Effector memory CD4-positive, alpha-beta T cell (primary cell): ENCODE data around the gene FRZB.
"Not testable (repeated sequence)": the region's sequence is repeated elsewhere in the genome, so short reads cannot be mapped to it uniquely, and the experiment has no call there.

Experiments
- DNase-seq, 3 donors: peaks; one replicate each; pipeline ENCODE4 v3.0.0-alpha.2; 2020
- H3K27ac ChIP-seq: 2 replicates; pipeline ENCODE4 v1.7.0; 2013; ENCODE audit warnings: mild to moderate bottlenecking, low read length, moderate library complexity; ENCODE audit not compliant: insufficient read depth, poor library complexity, severe bottlenecking
- H3K27me3 ChIP-seq: replicated peaks from 2 replicates; pipeline ENCODE4 v1.7.0; 2013; ENCODE audit warnings: mild to moderate bottlenecking, low read length; ENCODE audit not compliant: insufficient read depth, control insufficient read depth, poor library complexity, severe bottlenecking
- H3K36me3 ChIP-seq: 2 replicates; pipeline ENCODE4 v1.7.0; 2013; ENCODE audit warnings: mild to moderate bottlenecking, low read length, moderate library complexity; ENCODE audit not compliant: control insufficient read depth, insufficient read depth
- H3K4me1 ChIP-seq: 2 replicates; pipeline ENCODE4 v1.7.0; 2013; ENCODE audit warnings: low read length, mild to moderate bottlenecking; ENCODE audit not compliant: control insufficient read depth, insufficient read depth, poor library complexity, severe bottlenecking
- H3K4me3 ChIP-seq: 2 replicates; pipeline ENCODE4 v1.7.0; 2013; ENCODE audit warnings: low read length, low read depth, mild to moderate bottlenecking; ENCODE audit not compliant: insufficient read depth, poor library complexity, severe bottlenecking
- H3K9me3 ChIP-seq: 2 replicates; pipeline ENCODE4 v1.7.0; 2013; ENCODE audit warnings: mild to moderate bottlenecking, low read length, moderate library complexity; ENCODE audit not compliant: control insufficient read depth

FRZB gene

GRCh38 chr2:182904844-182905243 lies 38.4 kb upstream of the FRZB start:
- Histone ChIP-seq H3K27ac (no peak overlapping the region), H3K36me3 (no peaks in the 10 kb centered on the region), H3K9me3 (no peaks in the 10 kb centered on the region), H3K4me3 (no peak overlapping the region), H3K4me1 (no peaks in the 10 kb centered on the region), H3K27me3 (no peaks in the 10 kb centered on the region)
- DNase-seq, result no peak

GRCh38 chr2:182903566-182903965 lies 37.1 kb upstream of the FRZB start:
- Histone ChIP-seq H3K9me3 (no peaks in the 10 kb centered on the region), H3K4me3 (no peak overlapping the region), H3K27me3 (no peaks in the 10 kb centered on the region), H3K36me3 (no peaks in the 10 kb centered on the region), H3K4me1 (no peaks in the 10 kb centered on the region), H3K27ac (no peak overlapping the region)
- DNase-seq, result no peak

- H3K27me3 ChIP-seq, result no peaks in the 10 kb centered on the region
- H3K36me3 ChIP-seq, result no peaks in the 10 kb centered on the region
- H3K4me3 ChIP-seq, result no peak overlapping the region
- H3K4me1 ChIP-seq, result no peaks in the 10 kb centered on the region
- no peaks in the 10 kb centered on the region for H3K9me3 ChIP-seq
- no peak for DNase-seq
- H3K27ac ChIP-seq, result no peak overlapping the region
Observed at GRCh38 chr2:182901748-182902147, 35.3 kb upstream of the FRZB start.

- no peaks in the 10 kb centered on the region for H3K36me3 ChIP-seq
- H3K9me3 ChIP-seq, result no peaks in the 10 kb centered on the region
- no peaks in the 10 kb centered on the region for H3K27me3 ChIP-seq
- H3K27ac ChIP-seq, result no peak overlapping the region
- no peaks in the 10 kb centered on the region for H3K4me1 ChIP-seq
- no peak overlapping the region for H3K4me3 ChIP-seq
- DNase-seq, result no peak
Observed at GRCh38 chr2:182898718-182899117, 32.3 kb upstream of the FRZB start.

- DNase-seq, result no peak
- no peak overlapping the region for H3K4me3 ChIP-seq
- H3K27me3 ChIP-seq, result no peaks in the 10 kb centered on the region
- no peaks in the 10 kb centered on the region for H3K9me3 ChIP-seq
- no peak overlapping the region for H3K27ac ChIP-seq
- H3K36me3 ChIP-seq, result no peaks in the 10 kb centered on the region
- H3K4me1 ChIP-seq, result no peaks in the 10 kb centered on the region
Observed at GRCh38 chr2:182897137-182897536, 30.7 kb upstream of the FRZB start.

DNA sequence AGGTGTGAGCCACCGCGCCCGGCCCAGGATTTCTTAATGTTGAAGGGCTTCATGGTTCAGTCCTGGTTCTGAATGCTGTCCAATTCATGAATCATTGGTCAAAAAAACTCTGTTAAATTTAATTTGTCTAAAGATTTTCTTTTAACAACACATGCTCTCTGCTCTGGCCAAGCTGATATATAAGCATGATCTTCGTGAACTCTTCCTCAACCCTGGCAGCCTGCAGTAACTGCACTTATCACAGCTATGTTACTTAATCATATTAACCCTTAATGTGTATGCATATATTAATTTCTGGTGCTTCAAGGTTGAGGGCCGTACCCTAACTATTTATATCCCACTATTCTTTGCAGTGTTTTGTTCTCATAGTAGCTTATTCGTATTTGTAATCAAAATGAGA lies 29.4 kb upstream of the FRZB start:
- Histone ChIP-seq H3K4me1 (no peaks in the 10 kb centered on the region), H3K9me3 (no peaks in the 10 kb centered on the region), H3K36me3 (no peaks in the 10 kb centered on the region), H3K27me3 (no peaks in the 10 kb centered on the region), H3K4me3 (no peak overlapping the region), H3K27ac (no peak overlapping the region)
- no peak for DNase-seq

DNA sequence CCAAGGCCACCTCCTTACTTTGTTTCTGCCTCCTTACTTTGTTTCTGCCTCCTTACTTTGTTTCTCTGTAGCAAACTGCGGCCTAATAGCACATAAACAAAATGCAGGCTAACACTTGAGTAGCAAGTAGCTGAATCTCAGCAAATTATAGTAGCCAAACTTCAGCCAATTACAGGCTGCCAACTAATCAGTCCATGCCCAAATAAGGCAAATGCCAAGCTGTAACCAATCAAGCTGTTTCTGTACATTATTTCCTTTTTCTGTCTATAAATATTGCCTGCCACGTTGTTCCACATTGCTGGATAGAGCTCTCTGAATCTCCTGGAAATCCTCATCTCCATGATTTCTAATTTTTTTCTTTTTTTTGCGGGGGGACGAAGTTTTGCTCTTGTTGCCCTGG lies 28.7 kb upstream of the FRZB start:
- Histone ChIP-seq H3K27ac (no peak overlapping the region), H3K27me3 (no peaks in the 10 kb centered on the region), H3K4me1 (no peaks in the 10 kb centered on the region), H3K36me3 (no peaks in the 10 kb centered on the region), H3K4me3 (no peak overlapping the region), H3K9me3 (no peaks in the 10 kb centered on the region)
- DNase-seq, result no peak

GRCh38 chr2:182894174-182894573 lies 27.7 kb upstream of the FRZB start:
- Histone ChIP-seq H3K4me3 (no peak overlapping the region), H3K4me1 (no peaks in the 10 kb centered on the region), H3K27ac (no peak overlapping the region), H3K27me3 (no peaks in the 10 kb centered on the region), H3K36me3 (no peaks in the 10 kb centered on the region), H3K9me3 (no peaks in the 10 kb centered on the region)
- DNase-seq, result no peak

DNA sequence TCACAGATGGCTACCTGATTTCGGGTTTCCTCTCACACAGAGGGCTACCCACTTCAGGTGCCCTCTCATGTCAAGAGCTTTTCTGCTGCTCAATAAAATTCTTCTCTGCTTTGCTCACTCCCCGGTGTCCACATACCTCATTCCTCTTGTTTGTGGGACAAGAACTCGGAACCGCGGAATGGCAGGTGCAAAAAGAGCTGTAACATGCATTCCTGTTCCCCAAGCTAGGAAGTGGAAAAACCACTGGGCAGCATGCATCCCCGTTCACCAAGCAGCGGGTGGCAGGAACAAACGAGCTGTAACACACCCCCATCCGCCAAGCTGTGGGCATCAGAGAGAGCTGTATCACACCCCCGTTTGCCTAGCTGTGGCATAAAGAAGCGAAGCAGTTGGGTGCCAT lies 27.2 kb upstream of the FRZB start:
- DNase-seq, result no peak
- no peaks in the 10 kb centered on the region for H3K9me3 ChIP-seq
- no peak overlapping the region for H3K27ac ChIP-seq
- no peaks in the 10 kb centered on the region for H3K36me3 ChIP-seq
- no peaks in the 10 kb centered on the region for H3K27me3 ChIP-seq
- no peaks in the 10 kb centered on the region for H3K4me1 ChIP-seq
- no peak overlapping the region for H3K4me3 ChIP-seq

- H3K9me3 ChIP-seq, H3K27ac ChIP-seq, H3K36me3 ChIP-seq, H3K27me3 ChIP-seq, H3K4me3 ChIP-seq, H3K4me1 ChIP-seq, DNase-seq: not testable (repeated sequence)
Observed at GRCh38 chr2:182893035-182893434, 26.6 kb upstream of the FRZB start.

DNA sequence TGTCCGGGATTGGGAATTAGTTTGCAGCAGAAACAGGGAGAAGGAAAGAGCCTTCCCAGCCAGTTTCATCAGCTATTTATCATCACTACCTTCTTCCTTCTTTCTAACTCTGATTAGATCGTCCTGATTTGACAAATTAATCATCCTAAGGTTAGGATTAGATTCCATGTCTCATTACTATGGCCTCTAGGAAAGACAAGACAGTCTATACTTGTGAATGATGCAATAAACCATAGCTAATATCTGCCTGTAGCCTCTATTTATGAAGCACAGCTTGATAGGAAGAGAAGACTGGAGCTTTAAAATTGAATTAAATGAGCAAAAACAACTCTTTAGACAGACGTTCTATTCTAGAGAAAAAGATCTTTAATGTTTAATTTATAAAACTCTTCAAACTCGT lies 25.2 kb upstream of the FRZB start:
- Histone ChIP-seq H3K9me3 (no peaks in the 10 kb centered on the region), H3K36me3 (no peaks in the 10 kb centered on the region), H3K4me1 (no peaks in the 10 kb centered on the region), H3K4me3 (no peak overlapping the region), H3K27me3 (no peaks in the 10 kb centered on the region), H3K27ac (no peak overlapping the region)
- no peak for DNase-seq
